Left hindlimb (tissue), 1 donor: Measurements from ENCODE around the gene DCP1B.
A peak's percentile ranks its signal among the peaks of the same experiment; 100 is the strongest.

Experiments
- DNase-seq: peaks from one replicate; pipeline ENCODE4 v3.0.0-alpha.2; 2018

Gene DCP1B

GRCh38 chr12:1933342-1934051, 70.8 kb downstream of the DCP1B start:
- peak; percentile 28 for DNase-seq

- peak; percentile 60 for DNase-seq
Measured at GRCh38 chr12:1932264-1932777, 71.9 kb downstream of the DCP1B start.

- DNase-seq = no peak
Measured at GRCh38 chr12:1931642-1932041, 72.6 kb downstream of the DCP1B start.

- no peak for DNase-seq
Measured at GRCh38 chr12:1930803-1931597, 73.3 kb downstream of the DCP1B start.

GRCh38 chr12:1929985-1930802, 74.1 kb downstream of the DCP1B start:
- DNase-seq = no peak

- DNase-seq = no peak
Measured at GRCh38 chr12:1929241-1929984, 74.8 kb downstream of the DCP1B start.

- no peak for DNase-seq
Measured at GRCh38 chr12:1928439-1929121, 75.7 kb downstream of the DCP1B start.

- DNase-seq = no peak
Measured at GRCh38 chr12:1927751-1928351, 76.4 kb downstream of the DCP1B start.

- DNase-seq = no peak
Measured at GRCh38 chr12:1927051-1927680, 77.1 kb downstream of the DCP1B start.

- no peak for DNase-seq
Measured at GRCh38 chr12:1926251-1926657, 78.0 kb downstream of the DCP1B start.

GRCh38 chr12:1925684-1926006, 78.6 kb downstream of the DCP1B start:
- no peak for DNase-seq

GRCh38 chr12:1924996-1925683, 79.1 kb downstream of the DCP1B start:
- no peak for DNase-seq

- no peak for DNase-seq
Measured at GRCh38 chr12:1922985-1923384, 81.3 kb downstream of the DCP1B start.

- peak; percentile 30 for DNase-seq
Measured at GRCh38 chr12:1922075-1922709, 82.1 kb downstream of the DCP1B start.

GRCh38 chr12:1920971-1921370, 83.3 kb downstream of the DCP1B start:
- DNase-seq = peak; percentile 17

- no peak for DNase-seq
Measured at GRCh38 chr12:1920436-1920835, 83.8 kb downstream of the DCP1B start.

- DNase-seq = no peak
Measured at GRCh38 chr12:1919763-1920162, 84.5 kb downstream of the DCP1B start.

GRCh38 chr12:1919284-1919683, 85.0 kb downstream of the DCP1B start:
- peak; percentile 23 for DNase-seq

- DNase-seq = peak; percentile 26
Measured at GRCh38 chr12:1918884-1919236, 85.4 kb downstream of the DCP1B start.
